H1 (cell line): ENCODE results near the gene PHC3. TPM values are rescaled to one million over a fixed set of nuclear protein-coding genes. Genes with fewer than 3 reads are reported as not detected.

Experiments
- CHD1 ChIP-seq: IDR thresholded peaks from 2 replicates; pipeline ENCODE4 v1.6.1; 2012; ENCODE audit warnings: low read depth, low read length, improper control_type of control experiment
- polyA plus RNA-seq, 7 experiments: library from polyadenylated mRNA; depleted of rRNA in 3 of 7; stranded (reverse) in 5 of 7; unstranded in 2 of 7; fragments of >200 nt in 5 of 7; fragments of 200-250 nt in 2 of 7; gene quantifications; 1 replicate in 5 of 7; 2 replicates in 1 of 7; 4 replicates in 1 of 7; pipeline versions ENCODE4 v1.2.1 to v1.2.3, GENCODE V29; 2011 to 2013; ENCODE audit warnings: missing spikeins in 2 of 7, mixed read lengths in 2 of 7
- total RNA-seq: library from RNA; stranded (reverse); fragmentation: NEBNext Ultra II Directional; extraction: Animal tissue kit (Norgen Biotek cat#: 25700); gene quantifications from 2 replicates; pipeline ENCODE4 v1.2.1, GENCODE V29; 2021

PHC3 gene
- total and polyA plus RNA-seq, 2 of the 8 experiments (the other 6 are each of a cell fraction or from before 2014, with no cell fraction given) = 26.4 to 29.2 TPM

DNA sequence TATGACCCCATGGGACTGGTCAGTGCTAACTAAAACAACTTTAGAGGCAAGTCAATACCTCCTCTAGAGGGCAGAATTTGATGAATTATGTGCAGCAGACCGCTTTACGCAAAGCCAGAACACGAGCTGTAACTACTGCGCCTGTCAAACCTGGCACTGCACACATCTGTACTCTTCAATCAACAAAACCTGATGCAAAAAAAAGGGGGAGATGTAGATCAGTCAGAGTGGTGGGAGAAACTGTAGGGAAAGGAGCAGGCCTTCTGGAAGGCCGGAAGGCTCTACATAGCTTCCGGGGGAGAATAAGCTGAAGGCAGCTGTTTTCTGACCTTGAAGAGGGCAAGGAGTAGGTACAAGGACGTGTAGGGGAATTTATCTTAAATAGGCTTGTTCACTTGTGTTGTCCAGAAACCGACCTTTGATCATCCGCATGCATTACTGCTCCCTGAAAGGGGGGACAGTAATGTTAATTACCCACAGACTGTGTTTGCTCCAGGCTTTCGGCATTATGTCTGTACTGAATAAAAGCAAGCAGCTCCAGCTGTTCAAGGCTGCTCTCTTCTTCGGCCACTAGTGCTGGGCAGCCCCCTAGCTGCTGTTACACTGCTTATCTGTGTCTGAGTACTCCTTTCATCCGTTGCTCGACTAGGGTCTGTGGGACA is 102.8 kb downstream of the PHC3 start (continued):
- no peak for TF ChIP-seq CHD1
- TF ChIP-seq, all 59 proteins: peak for 2
